HCT116 (cell line): ENCODE results near the gene CHSY1. TPM values are rescaled to one million over a fixed set of nuclear protein-coding genes. Genes with fewer than 3 reads are reported as not detected.

Experiments
- ATAC-seq: fragments of 200-7000 bp; cut with Tn5 transposase; 2 replicates; pipeline ENCODE4 v1.9.1; 2020; ENCODE audit warnings: mild to moderate bottlenecking, moderate library complexity
- BruUV-seq: library from RNA; stranded (reverse); fragments of 400-500 nt; replicated peaks from 2 replicates; lab custom pipeline; 2021; lab: Mats Ljungman, UMichigan
- CTCF ChIA-PET: fragments of 300-600 bp; sonication (Branson Sonifier 250); formaldehyde crosslinking; loops from one replicate; lab custom pipeline; 2021; ENCODE audit warnings: antibody characterized with exemption; lab: Charles Lee
- POLR2A ChIA-PET: fragments of 300-600, 350-600 bp; sonication (Branson Sonifier 250); formaldehyde crosslinking; loops from one replicate; lab custom pipeline; 2021; ENCODE audit warnings: antibody characterized with exemption; lab: Charles Lee
- RAD21 ChIA-PET, 2 experiments: fragments of 300-600 bp; sonication (Branson Sonifier 250); formaldehyde crosslinking; loops; one replicate each; lab custom pipeline; 2023; ENCODE audit warnings: low total read pairs in 2 of 2; ENCODE audit not compliant: uncharacterized antibody in 2 of 2, unreplicated experiment in 2 of 2, low non-redundant PET in 1 of 2; lab: Charles Lee
- DNase-seq: peaks from one replicate; pipeline ENCODE4 v3.0.0-alpha.2; 2010; ENCODE audit warnings: low read depth, low spot score
- H2AFZ ChIP-seq: fragments of 200-600 bp; shearing (Covaris generic), sonication (generic); 2 replicates; pipeline ENCODE4 v1.6.1; 2017; ENCODE audit warnings: low read depth, mixed run types, mixed read lengths, antibody characterized with exemption, low read length; ENCODE audit not compliant: poor library complexity, severe bottlenecking
- H3K27ac ChIP-seq: 2 replicates; pipeline ENCODE4 v1.5.1; 2012; ENCODE audit warnings: low read depth, low read length
- H3K27me3 ChIP-seq: fragments of 200-600 bp; sonication (generic); 2 replicates; pipeline ENCODE4 v1.6.1; 2016; ENCODE audit warnings: mixed run types, low read length, mixed read lengths; ENCODE audit not compliant: insufficient read depth
- H3K36me3 ChIP-seq, 2 experiments: fragments of 200-500 bp in 1 of 2; fragments of 200-600 bp in 1 of 2; sonication (Bioruptor generic) in 1 of 2; sonication (generic) in 1 of 2; 2 replicates each; pipeline versions ENCODE4 v1.5.1 to v1.6.1; 2014 to 2016; ENCODE audit warnings: low read length in 2 of 2, inconsistent platforms in 1 of 2, mixed read lengths in 1 of 2, mixed run types in 1 of 2; ENCODE audit not compliant: insufficient read depth in 2 of 2, control insufficient read depth in 1 of 2
- H3K4me1 ChIP-seq, 2 experiments: fragments of 200-600 bp in 1 of 2; sonication (generic) in 1 of 2; 2 replicates each; pipeline versions ENCODE4 v1.5.1 to v1.6.1; 2012 to 2017; ENCODE audit warnings: low read length in 2 of 2, inconsistent platforms in 1 of 2, mild to moderate bottlenecking in 1 of 2, mixed read lengths in 1 of 2, mixed run types in 1 of 2, moderate library complexity in 1 of 2; ENCODE audit not compliant: insufficient read depth in 2 of 2, control insufficient read depth in 1 of 2
- H3K4me2 ChIP-seq: fragments of 200-600 bp; sonication (generic); 2 replicates; pipeline ENCODE4 v1.6.1; 2017; ENCODE audit warnings: mixed run types, low read length, mixed read lengths
- H3K4me3 ChIP-seq, 2 experiments: fragments of 200-600 bp in 1 of 2; sonication (generic) in 1 of 2; replicated peaks in 1 of 2; 2 replicates each; pipeline ENCODE4 v1.5.1; 2011 to 2016; ENCODE audit warnings: low read length in 2 of 2, control low read depth in 1 of 2, low read depth in 1 of 2, mild to moderate bottlenecking in 1 of 2, mixed read lengths in 1 of 2, mixed run types in 1 of 2
- H3K79me2 ChIP-seq: fragments of 200-600 bp; sonication (generic); 2 replicates; pipeline ENCODE4 v1.6.1; 2017; ENCODE audit warnings: mild to moderate bottlenecking, mixed run types, low read length, moderate library complexity, mixed read lengths; ENCODE audit not compliant: insufficient read depth
- H3K9ac ChIP-seq: fragments of 200-600 bp; sonication (generic); 2 replicates; pipeline ENCODE4 v1.6.1; 2016; ENCODE audit warnings: low read length, mixed read lengths
- H3K9me2 ChIP-seq: fragments of 200-600 bp; sonication (generic), shearing (Covaris generic); 2 replicates; pipeline ENCODE4 v1.6.1; 2017; ENCODE audit warnings: mixed run types, mild to moderate bottlenecking, moderate library complexity; ENCODE audit not compliant: insufficient read depth
- H3K9me3 ChIP-seq, 2 experiments: fragments of 200-500 bp in 1 of 2; fragments of 200-600 bp in 1 of 2; sonication (Bioruptor generic) in 1 of 2; sonication (generic) in 1 of 2; 2 replicates each; pipeline ENCODE4 v1.6.1; 2014 to 2017; ENCODE audit warnings: low read length in 2 of 2, mixed read lengths in 2 of 2, inconsistent platforms in 1 of 2, low read depth in 1 of 2, mild to moderate bottlenecking in 1 of 2, mixed run types in 1 of 2, moderate library complexity in 1 of 2; ENCODE audit not compliant: control insufficient read depth in 1 of 2, insufficient read depth in 1 of 2
- H4K20me1 ChIP-seq: fragments of 200-600 bp; sonication (generic), shearing (Covaris generic); 2 replicates; pipeline ENCODE4 v1.6.1; 2017; ENCODE audit warnings: mixed run types, mild to moderate bottlenecking, moderate library complexity; ENCODE audit not compliant: insufficient read depth
- ATF3 ChIP-seq: IDR thresholded peaks from 2 replicates; pipeline ENCODE4 v1.6.1; 2012
- CBX3 ChIP-seq: IDR thresholded peaks from 2 replicates; pipeline ENCODE4 v1.6.1; 2012; ENCODE audit warnings: low read depth
- CEBPB ChIP-seq: IDR thresholded peaks from 2 replicates; pipeline ENCODE4 v1.6.1; 2012; ENCODE audit warnings: low read depth
- CTCF ChIP-seq, 3 experiments: fragments of 200-600 bp in 1 of 3; sonication (generic) in 1 of 3; IDR thresholded peaks in 2 of 3; conservative IDR thresholded peaks in 1 of 3; 2 replicates each; pipeline ENCODE4 v1.5.1; 2012 to 2017; ENCODE audit warnings: low read depth in 2 of 3, low read length in 2 of 3, antibody characterized with exemption in 1 of 3, borderline replicate concordance in 1 of 3, control low read depth in 1 of 3, mild to moderate bottlenecking in 1 of 3, mixed read lengths in 1 of 3, mixed run types in 1 of 3, moderate library complexity in 1 of 3; ENCODE audit not compliant: insufficient read depth in 1 of 3
- EGR1 ChIP-seq: IDR thresholded peaks from 2 replicates; pipeline ENCODE4 v1.6.1; 2012; ENCODE audit warnings: low read depth
- ELF1 ChIP-seq: IDR thresholded peaks from 2 replicates; pipeline ENCODE4 v1.6.1; 2012; ENCODE audit warnings: low read depth, borderline replicate concordance
- EZH2 ChIP-seq: fragments of 200-600 bp; sonication (generic); IDR thresholded peaks from 2 replicates; pipeline ENCODE4 v1.6.1; 2017; ENCODE audit warnings: antibody characterized with exemption, mixed run types
- FOSL1 ChIP-seq: IDR thresholded peaks from 2 replicates; pipeline ENCODE4 v1.6.1; 2012; ENCODE audit warnings: low read depth
- SP1 ChIP-seq: IDR thresholded peaks from 2 replicates; pipeline ENCODE4 v1.6.1; 2012; ENCODE audit warnings: low read depth
- YY1 ChIP-seq: IDR thresholded peaks from 2 replicates; pipeline ENCODE4 v1.6.1; 2011; ENCODE audit warnings: low read length, low read depth, moderate library complexity, mild to moderate bottlenecking; ENCODE audit not compliant: insufficient replicate concordance; ENCODE audit errors: extremely low read depth
- ZBTB33 ChIP-seq: IDR thresholded peaks from 2 replicates; pipeline ENCODE4 v1.6.1; 2011; ENCODE audit warnings: mild to moderate bottlenecking, low read length, moderate library complexity; ENCODE audit not compliant: insufficient replicate concordance; ENCODE audit errors: extremely low read depth
- ZFX ChIP-seq: fragments of 450-650 bp; IDR thresholded peaks from 2 replicates; pipeline ENCODE4 v1.6.1; 2017
- ZNF274 ChIP-seq: fragments of 200-500 bp; sonication (Bioruptor generic); IDR thresholded peaks from 2 replicates; pipeline ENCODE4 v1.6.1; 2014; ENCODE audit warnings: mild to moderate bottlenecking, low read depth, low read length, inconsistent platforms
- intact Hi-C: fragments of 100-400 bp; cut with micrococcal nuclease; formaldehyde crosslinking; loops from 2 replicates; pipeline ENCODE4 v1.10.0; 2022
- total RNA-seq: library from RNA; stranded (reverse); gene quantifications from one replicate; pipeline ENCODE4 v1.2.1, GENCODE V29; 2021; ENCODE audit not compliant: unreplicated experiment

Gene CHSY1
- total RNA-seq, 1 experiment from 2014 or later, result 25.4 TPM

- TF ChIP-seq CTCF (IDR thresholded peaks at IDR 0.05 in 2 of 3, conservative IDR thresholded peaks at IDR 0.05 in 1 of 3; ENCODE audit: borderline replicate concordance in 1 of 3, insufficient read depth in 1 of 3, low read depth in 2 of 3, low read length in 2 of 3) (no peak), SP1 (no peak), CBX3 (no peak), FOSL1 (no peak), ELF1 (no peak), EZH2 (no peak), YY1 (no peak), ZFX (no peak), ATF3 (no peak), EGR1 (no peak), CEBPB (no peak)
Observed at GRCh38 chr15:101156509-101157159, 95.2 kb downstream of the CHSY1 start (continued).

GRCh38 chr15:101156061-101156460, 95.8 kb downstream of the CHSY1 start:
- POLR2A ChIA-PET, result no interaction called here
- Histone ChIP-seq H3K27ac (no peak overlapping the region), H3K4me2 (no peak overlapping the region)

More at GRCh38 chr15:101156061-101156460, 95.8 kb downstream of the CHSY1 start:
- Histone ChIP-seq H3K9ac (no peak overlapping the region), H4K20me1 (no peaks in the 10 kb centered on the region), H3K27me3 (no peaks in the 10 kb centered on the region), H3K36me3 (no peaks in the 10 kb centered on the region), H3K4me1 (no peaks in the 10 kb centered on the region), H3K9me2 (no peaks in the 10 kb centered on the region), H3K9me3 (no peaks in the 10 kb centered on the region), H3K4me3 (no peak overlapping the region), H2AFZ (no peak overlapping the region), H3K79me2 (no peaks in the 10 kb centered on the region)
- no TSS peak for BruUV-seq
- intact Hi-C loops, result no loop called here
- ChIA-PET CTCF (no interaction called here), RAD21 (no interaction called here)
- TF ChIP-seq ZNF274 (no peak), ZBTB33 (no peak)
- DNase-seq, result no peak
- ATAC-seq, result no peak
